Panc1 (cell line): Measurements from ENCODE around the gene PLAC8.

Experiments
- CTCF ChIP-seq: fragments of 450-650 bp; IDR thresholded peaks from 2 replicates; pipeline ENCODE4 v1.5.1; 2017; ENCODE audit warnings: mild to moderate bottlenecking
- POLR2AphosphoS5 ChIP-seq: IDR thresholded peaks from 2 replicates; pipeline ENCODE4 v1.6.1; 2012; ENCODE audit warnings: mild to moderate bottlenecking, low read depth, low read length, moderate library complexity
- TCF7L2 ChIP-seq: IDR thresholded peaks from 2 replicates; pipeline ENCODE4 v1.6.1; 2011; ENCODE audit warnings: mild to moderate bottlenecking, low read depth, low read length, inconsistent platforms
- TF ChIP-seq, protein P1 (sequence below), 2 experiments: IDR thresholded peaks; 2 replicates each; pipeline ENCODE4 v1.6.1; 2011 to 2012; ENCODE audit warnings: low read depth in 2 of 2, control low read depth in 1 of 2, low read length in 1 of 2, mild to moderate bottlenecking in 1 of 2, moderate library complexity in 1 of 2; ENCODE audit not compliant: insufficient read depth in 1 of 2

GRCh38 chr4:83112231-83112630 lies 2.3 kb downstream of the PLAC8 start:
- TF ChIP-seq CTCF (no peak), POLR2AphosphoS5 (no peak), TCF7L2 (no peak)
- TF ChIP-seq, protein P1, sequence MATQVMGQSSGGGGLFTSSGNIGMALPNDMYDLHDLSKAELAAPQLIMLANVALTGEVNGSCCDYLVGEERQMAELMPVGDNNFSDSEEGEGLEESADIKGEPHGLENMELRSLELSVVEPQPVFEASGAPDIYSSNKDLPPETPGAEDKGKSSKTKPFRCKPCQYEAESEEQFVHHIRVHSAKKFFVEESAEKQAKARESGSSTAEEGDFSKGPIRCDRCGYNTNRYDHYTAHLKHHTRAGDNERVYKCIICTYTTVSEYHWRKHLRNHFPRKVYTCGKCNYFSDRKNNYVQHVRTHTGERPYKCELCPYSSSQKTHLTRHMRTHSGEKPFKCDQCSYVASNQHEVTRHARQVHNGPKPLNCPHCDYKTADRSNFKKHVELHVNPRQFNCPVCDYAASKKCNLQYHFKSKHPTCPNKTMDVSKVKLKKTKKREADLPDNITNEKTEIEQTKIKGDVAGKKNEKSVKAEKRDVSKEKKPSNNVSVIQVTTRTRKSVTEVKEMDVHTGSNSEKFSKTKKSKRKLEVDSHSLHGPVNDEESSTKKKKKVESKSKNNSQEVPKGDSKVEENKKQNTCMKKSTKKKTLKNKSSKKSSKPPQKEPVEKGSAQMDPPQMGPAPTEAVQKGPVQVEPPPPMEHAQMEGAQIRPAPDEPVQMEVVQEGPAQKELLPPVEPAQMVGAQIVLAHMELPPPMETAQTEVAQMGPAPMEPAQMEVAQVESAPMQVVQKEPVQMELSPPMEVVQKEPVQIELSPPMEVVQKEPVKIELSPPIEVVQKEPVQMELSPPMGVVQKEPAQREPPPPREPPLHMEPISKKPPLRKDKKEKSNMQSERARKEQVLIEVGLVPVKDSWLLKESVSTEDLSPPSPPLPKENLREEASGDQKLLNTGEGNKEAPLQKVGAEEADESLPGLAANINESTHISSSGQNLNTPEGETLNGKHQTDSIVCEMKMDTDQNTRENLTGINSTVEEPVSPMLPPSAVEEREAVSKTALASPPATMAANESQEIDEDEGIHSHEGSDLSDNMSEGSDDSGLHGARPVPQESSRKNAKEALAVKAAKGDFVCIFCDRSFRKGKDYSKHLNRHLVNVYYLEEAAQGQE (IDR thresholded peaks at IDR 0.05; ENCODE audit: insufficient read depth in 1 of 2, low read depth in 2 of 2, low read length in 1 of 2): peak in 1 of 2 experiments; percentile 6; a peak in 1 of 4 replicates
